Measurements from ENCODE around the gene KRT28. TPM values are rescaled to one million over a fixed set of nuclear protein-coding genes. Genes with fewer than 3 reads are reported as not detected.

The KRT28 gene
- total RNA-seq, 1 experiment from 2014 or later, result not detected

DNA sequence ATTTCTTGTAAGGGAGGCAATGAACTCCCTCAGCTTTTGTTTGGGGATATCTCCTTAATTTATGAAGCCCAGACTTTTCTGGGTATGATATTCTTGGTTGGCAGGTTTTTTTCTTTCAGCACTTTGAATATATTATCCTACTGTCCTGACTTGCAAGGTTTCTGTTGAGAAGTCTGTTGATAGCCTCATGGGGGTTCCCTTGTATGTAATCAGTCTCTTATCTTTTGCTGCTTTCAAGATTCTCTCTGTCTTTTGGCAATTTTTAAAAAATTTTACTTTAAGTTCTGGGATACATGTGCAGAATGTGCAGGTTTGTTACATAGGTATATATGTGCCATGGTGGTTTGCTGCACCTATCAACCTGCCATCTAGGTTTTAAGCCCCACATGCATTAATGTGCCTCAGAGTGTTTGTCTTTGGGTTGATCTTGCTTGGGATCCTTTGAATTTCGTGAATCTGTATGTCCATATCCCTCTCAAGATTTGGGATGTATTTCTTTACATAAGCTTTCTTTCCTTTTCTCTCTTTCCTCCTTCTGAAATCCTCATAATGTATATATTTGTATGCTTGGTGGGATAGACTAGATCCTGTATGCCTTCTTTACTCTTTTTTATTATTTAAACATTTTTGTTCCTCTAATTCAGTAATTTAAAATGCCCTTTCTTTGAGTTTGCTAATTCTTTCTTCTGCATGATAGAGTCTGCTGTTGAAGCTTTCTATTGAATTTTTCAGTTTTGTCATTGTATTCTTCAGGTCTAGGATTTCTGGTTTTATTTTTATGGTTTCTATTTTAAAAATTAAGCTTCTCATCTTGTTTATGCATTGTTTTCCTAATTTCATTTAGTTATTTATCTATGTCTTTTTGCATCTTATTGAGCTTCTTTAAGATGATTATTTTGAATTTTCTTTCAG lies 39.4 kb downstream of the KRT28 start:
- Histone ChIP-seq H3K9me3 (ENCODE audit: control insufficient read depth, insufficient read depth, low read depth, low read length) (peaks cover 17% of the 10 kb centered on the region), H3K4me3 (ENCODE audit: low read depth in 2 of 2, low read length in 2 of 2) (no peak overlapping the region), H3K27ac (ENCODE audit: low read length) (no peak overlapping the region), H3K27me3 (ENCODE audit: control insufficient read depth, insufficient read depth, low read length) (no peaks in the 10 kb centered on the region), H3K4me1 (ENCODE audit: control insufficient read depth, insufficient read depth, low read length) (no peaks in the 10 kb centered on the region), H3K36me3 (ENCODE audit: control insufficient read depth, insufficient read depth, low read length) (no peaks in the 10 kb centered on the region)
- intact Hi-C loops (cut with micrococcal nuclease; ENCODE audit: unreplicated experiment), result no loop called here
- CTCF ChIA-PET, result interaction anchor here (0.7 kb wide), 1 partner anchor 14 kb away, joined by 4 read pairs; no protein-coding TSS in a partner anchor
- no TSS peak for BruUV-seq (replicated peaks)
- DNase-seq (ENCODE audit: low read depth, low spot score) (no peak), ATAC-seq (no peak)
- POLR2A ChIA-PET, result no interaction called here
- no peak for TF ChIP-seq SIN3A (IDR thresholded peaks at IDR 0.05; ENCODE audit: borderline replicate concordance, insufficient read depth, low read depth, low read length)
- TF ChIP-seq REST (IDR thresholded peaks at IDR 0.05; ENCODE audit: insufficient read depth in 1 of 2, low read depth in 2 of 2, low read length in 1 of 2), result no peak
- TF ChIP-seq, protein P1, sequence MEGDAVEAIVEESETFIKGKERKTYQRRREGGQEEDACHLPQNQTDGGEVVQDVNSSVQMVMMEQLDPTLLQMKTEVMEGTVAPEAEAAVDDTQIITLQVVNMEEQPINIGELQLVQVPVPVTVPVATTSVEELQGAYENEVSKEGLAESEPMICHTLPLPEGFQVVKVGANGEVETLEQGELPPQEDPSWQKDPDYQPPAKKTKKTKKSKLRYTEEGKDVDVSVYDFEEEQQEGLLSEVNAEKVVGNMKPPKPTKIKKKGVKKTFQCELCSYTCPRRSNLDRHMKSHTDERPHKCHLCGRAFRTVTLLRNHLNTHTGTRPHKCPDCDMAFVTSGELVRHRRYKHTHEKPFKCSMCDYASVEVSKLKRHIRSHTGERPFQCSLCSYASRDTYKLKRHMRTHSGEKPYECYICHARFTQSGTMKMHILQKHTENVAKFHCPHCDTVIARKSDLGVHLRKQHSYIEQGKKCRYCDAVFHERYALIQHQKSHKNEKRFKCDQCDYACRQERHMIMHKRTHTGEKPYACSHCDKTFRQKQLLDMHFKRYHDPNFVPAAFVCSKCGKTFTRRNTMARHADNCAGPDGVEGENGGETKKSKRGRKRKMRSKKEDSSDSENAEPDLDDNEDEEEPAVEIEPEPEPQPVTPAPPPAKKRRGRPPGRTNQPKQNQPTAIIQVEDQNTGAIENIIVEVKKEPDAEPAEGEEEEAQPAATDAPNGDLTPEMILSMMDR (IDR thresholded peaks at IDR 0.05), result no peak
- TF ChIP-seq POLR2AphosphoS5 (IDR thresholded peaks at IDR 0.05; ENCODE audit: low read depth, low read length), result no peak
- no peak for TF ChIP-seq TCF7L2 (IDR thresholded peaks at IDR 0.05; ENCODE audit: low read depth, low read length)
- in situ Hi-C loops (cut with HindIII; ENCODE audit: low pct_unique_long_range_greater_than_20kb, low sequenced_read_pairs), result no loop called here

- ChIA-PET CTCF (interaction anchor here (0.6 kb wide), 1 partner anchor 56 kb away, joined by 4 read pairs; no protein-coding TSS in a partner anchor), POLR2A (no interaction called here)
- Histone ChIP-seq H3K9me3 (ENCODE audit: control insufficient read depth, insufficient read depth, low read depth, low read length) (peaks cover 5% of the 10 kb centered on the region; the same call in 1 of the 2 replicates), H3K27ac (ENCODE audit: low read length) (no peak within 1 kb of the TSS), H3K4me1 (ENCODE audit: control insufficient read depth, insufficient read depth, low read length) (no peaks in the 10 kb centered on the region), H3K27me3 (ENCODE audit: control insufficient read depth, insufficient read depth, low read length) (peaks cover 8% of the 10 kb centered on the region), H3K4me3 (ENCODE audit: low read depth in 2 of 2, low read length in 2 of 2) (no peak within 1 kb of the TSS), H3K36me3 (ENCODE audit: control insufficient read depth, insufficient read depth, low read length) (no peaks in the 10 kb centered on the region)
- DNase-seq (ENCODE audit: low read depth, low spot score), result no peak
- in situ Hi-C loops (cut with HindIII; ENCODE audit: low pct_unique_long_range_greater_than_20kb, low sequenced_read_pairs) (no loop called here), intact Hi-C loops (cut with micrococcal nuclease; ENCODE audit: unreplicated experiment) (no loop called here)
- no TSS peak for BruUV-seq (replicated peaks)
- TF ChIP-seq, protein P1 (IDR thresholded peaks at IDR 0.05), result no peak
- TF ChIP-seq TCF7L2 (IDR thresholded peaks at IDR 0.05; ENCODE audit: low read depth, low read length) (no peak), REST (IDR thresholded peaks at IDR 0.05; ENCODE audit: insufficient read depth in 1 of 2, low read depth in 2 of 2, low read length in 1 of 2) (no peak), SIN3A (IDR thresholded peaks at IDR 0.05; ENCODE audit: borderline replicate concordance, insufficient read depth, low read depth, low read length) (no peak), POLR2AphosphoS5 (IDR thresholded peaks at IDR 0.05; ENCODE audit: low read depth, low read length) (no peak)
- no peak for ATAC-seq
Observed at GRCh38 chr17:40755231-40755630, 44.5 kb downstream of the KRT28 start, which contains the start of gene KRT25. Gene KRT25 (minus strand): TSS chr17:40755331. CDS start chr17:40755271, 60 bp downstream.

Measured in Panc1 (cell line).